Endothelial cell of umbilical vein (primary cell): ENCODE results near the gene UBASH3B. TPM values are rescaled to one million over a fixed set of nuclear protein-coding genes. Genes with fewer than 3 reads are reported as not detected.

Experiments used
- BruUV-seq: library from RNA; stranded (reverse); fragments of 400-500 nt; replicated peaks from 2 replicates; lab custom pipeline; 2021; lab: Mats Ljungman, UMichigan
- CTCF ChIA-PET: fragments of 300-600, 350-600 bp; sonication (Branson Sonifier 250); formaldehyde crosslinking; loops from one replicate; lab custom pipeline; 2021; ENCODE audit warnings: antibody characterized with exemption, inconsistent platforms; lab: Charles Lee
- POLR2A ChIA-PET: fragments of 300-600, 350-600 bp; sonication (Branson Sonifier 250); formaldehyde crosslinking; loops from one replicate; lab custom pipeline; 2021; ENCODE audit warnings: antibody characterized with exemption, inconsistent platforms; lab: Charles Lee
- DNase-seq: peaks from one replicate; pipeline ENCODE4 v3.0.0-alpha.2; 2011; ENCODE audit warnings: low read depth, low spot score
- FAIRE-seq: peaks from 2 replicates; lab custom pipeline; 2011; peaks lifted over from hg19 to GRCh38; lab: Jason Lieb, UNC
- H2AFZ ChIP-seq: 2 replicates; pipeline ENCODE4 v1.6.0; 2012; ENCODE audit warnings: low read depth, low read length, control low read depth, inconsistent platforms
- H3K27ac ChIP-seq: 2 replicates; pipeline ENCODE4 v1.5.1; 2011; ENCODE audit warnings: low read depth, mild to moderate bottlenecking, control low read depth, low read length, moderate library complexity; ENCODE audit not compliant: insufficient read depth
- H3K27me3 ChIP-seq, 2 experiments: 2 replicates each; pipeline versions ENCODE4 v1.6.0 to v1.6.1; 2011; ENCODE audit warnings: low read length in 2 of 2, mixed read lengths in 1 of 2; ENCODE audit not compliant: control insufficient read depth in 2 of 2, insufficient read depth in 2 of 2
- H3K36me3 ChIP-seq, 2 experiments: 2 replicates in 1 of 2; 3 replicates in 1 of 2; pipeline ENCODE4 v1.5.1; 2011; ENCODE audit warnings: low read length in 2 of 2, mild to moderate bottlenecking in 1 of 2, moderate library complexity in 1 of 2; ENCODE audit not compliant: control insufficient read depth in 2 of 2, insufficient read depth in 2 of 2; ENCODE audit errors: extremely low read depth in 1 of 2
- H3K4me1 ChIP-seq: 3 replicates; pipeline ENCODE4 v1.5.1; 2011; ENCODE audit warnings: mild to moderate bottlenecking, low read length; ENCODE audit not compliant: control insufficient read depth, insufficient read depth; ENCODE audit errors: extremely low read depth
- H3K4me2 ChIP-seq: 2 replicates; pipeline ENCODE4 v1.6.1; 2011; ENCODE audit warnings: low read length, control low read depth, mixed read lengths; ENCODE audit not compliant: insufficient read depth
- H3K4me3 ChIP-seq, 3 experiments: fragments of 200-600 bp in 1 of 3; sonication (generic), shearing (Covaris generic) in 1 of 3; replicated peaks in 1 of 3; 2 replicates each; pipeline ENCODE4 v1.5.1; 2011 to 2016; ENCODE audit warnings: control low read depth in 3 of 3, low read length in 3 of 3, mild to moderate bottlenecking in 2 of 3, inconsistent platforms in 1 of 3, low read depth in 1 of 3, moderate library complexity in 1 of 3; ENCODE audit not compliant: insufficient read depth in 1 of 3
- H3K79me2 ChIP-seq: 2 replicates; pipeline ENCODE4 v1.6.0; 2012; ENCODE audit warnings: low read length, inconsistent platforms; ENCODE audit not compliant: control insufficient read depth, insufficient read depth
- H3K9ac ChIP-seq: replicated peaks from 2 replicates; pipeline ENCODE3; 2011; ENCODE audit warnings: low read length, control low read depth; ENCODE audit not compliant: insufficient read depth; ENCODE audit errors: extremely low read depth
- H3K9me1 ChIP-seq: replicated peaks from 3 replicates; pipeline ENCODE4 v1.6.0; 2011; ENCODE audit warnings: mild to moderate bottlenecking, low read length; ENCODE audit not compliant: control insufficient read depth, insufficient read depth; ENCODE audit errors: extremely low read depth
- H3K9me3 ChIP-seq: replicated peaks from 2 replicates; pipeline ENCODE4 v1.5.1; 2012; ENCODE audit warnings: low read length, inconsistent platforms; ENCODE audit not compliant: control insufficient read depth, insufficient read depth
- H4K20me1 ChIP-seq: replicated peaks from 2 replicates; pipeline ENCODE3; 2011; ENCODE audit warnings: mild to moderate bottlenecking, low read length; ENCODE audit not compliant: control insufficient read depth, insufficient read depth; ENCODE audit errors: extremely low read depth
- EZH2 ChIP-seq: IDR thresholded peaks from 2 replicates; pipeline ENCODE4 v1.6.1; 2012; ENCODE audit warnings: borderline replicate concordance, low read depth, mild to moderate bottlenecking, moderate library complexity, low read length, inconsistent platforms; ENCODE audit not compliant: severe bottlenecking
- FOS ChIP-seq: IDR thresholded peaks from 2 replicates; pipeline ENCODE4 v1.6.1; 2011; ENCODE audit warnings: mild to moderate bottlenecking, low read length, moderate library complexity, borderline replicate concordance; ENCODE audit not compliant: insufficient read depth
- GATA2 ChIP-seq: IDR thresholded peaks from 2 replicates; pipeline ENCODE4 v1.7.0; 2011; ENCODE audit warnings: low read depth, mild to moderate bottlenecking, moderate library complexity, mixed read lengths, low read length; ENCODE audit not compliant: insufficient read length, insufficient read depth
- JUN ChIP-seq: IDR thresholded peaks from 2 replicates; pipeline ENCODE4 v1.6.1; 2011; ENCODE audit warnings: borderline replicate concordance, low read depth; ENCODE audit not compliant: insufficient read length, insufficient read depth
- MYC ChIP-seq: IDR thresholded peaks from one replicate; pipeline ENCODE4 v1.6.1; 2011; ENCODE audit warnings: mild to moderate bottlenecking, low read depth, low read length
- POLR2A ChIP-seq: IDR thresholded peaks from 2 replicates; pipeline ENCODE4 v1.6.1; 2012; ENCODE audit warnings: low read depth, mild to moderate bottlenecking, control low read depth, low read length
- POLR2AphosphoS5 ChIP-seq: IDR thresholded peaks from 2 replicates; pipeline ENCODE4 v1.6.1; 2012; ENCODE audit warnings: low read depth, mild to moderate bottlenecking, control low read depth, low read length, moderate library complexity; ENCODE audit not compliant: insufficient read depth
- dilution Hi-C: fragments of 300-500 bp; cut with MboI; formaldehyde crosslinking; loops from one replicate; pipeline ENCODE4 v1.15.0; 2019; ENCODE audit warnings: low sequenced_read_pairs; ENCODE audit not compliant: extremely low pct_ligation_motif_present
- intact Hi-C: fragments of 100-400 bp; cut with micrococcal nuclease; formaldehyde crosslinking; loops from one replicate; pipeline ENCODE4 v1.10.0; 2022
- polyA plus RNA-seq, 4 experiments: library from polyadenylated mRNA; depleted of rRNA in 3 of 4; stranded (reverse) in 3 of 4; unstranded in 1 of 4; fragments of >200 nt; gene quantifications; 2 replicates each; pipeline versions ENCODE4 v1.2.1 to v1.2.3, GENCODE V29; 2011 to 2012; ENCODE audit warnings: missing spikeins in 1 of 4
- total RNA-seq: library from RNA; stranded (reverse); gene quantifications from 2 replicates; pipeline ENCODE4 v1.2.3, GENCODE V29; 2021
- TF ChIP-seq, protein P1 (sequence below), 2 donors: IDR thresholded peaks; 1 replicate in 1 of 2; 2 replicates in 1 of 2; pipeline ENCODE4 v1.5.1; 2011; ENCODE audit warnings: low read length in 2 of 2, mild to moderate bottlenecking in 2 of 2, moderate library complexity in 2 of 2, control low read depth in 1 of 2, inconsistent platforms in 1 of 2, low read depth in 1 of 2; ENCODE audit not compliant: insufficient read depth in 1 of 2; ENCODE audit errors: extremely low read depth in 1 of 2
- TF ChIP-seq, protein P2 (sequence below): IDR thresholded peaks from 2 replicates; pipeline ENCODE4 v1.6.1; 2011; ENCODE audit not compliant: insufficient read depth, insufficient read length

UBASH3B gene
- total and polyA plus RNA-seq, 2 donors (not counting 3 experiments of a cell fraction or from before 2014, with no cell fraction given), result 23.7 to 38.1 TPM

DNA sequence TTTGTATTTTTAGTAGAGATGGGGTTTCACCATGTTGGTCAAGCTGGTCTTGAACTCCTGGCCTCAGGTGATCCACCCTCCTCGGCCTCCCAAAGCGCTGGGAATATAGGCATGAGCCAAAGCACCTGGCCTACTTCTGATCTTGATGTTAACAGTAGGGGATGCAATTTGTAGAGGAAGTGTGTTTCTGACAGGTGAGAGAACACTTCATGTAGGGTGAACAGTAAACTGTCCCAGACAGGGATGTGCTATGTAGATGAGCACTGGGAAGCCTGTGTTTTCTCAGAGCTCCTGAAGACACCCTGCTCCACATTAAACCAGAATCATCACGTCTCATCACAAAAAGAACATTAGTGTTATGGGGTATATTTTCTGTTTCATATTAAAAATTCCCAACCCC lies 45.1 kb downstream of the UBASH3B start:
- H3K27me3 ChIP-seq, result no peaks in the 10 kb centered on the region
- DNase-seq (no peak), FAIRE-seq (no peak)
- CTCF ChIA-PET, result interaction anchor here (1.1 to 1.3 kb wide), 3 partner anchors 11 to 64 kb away, joined by 3 to 4 read pairs (median 3); no protein-coding TSS in a partner anchor
- H3K4me3 ChIP-seq, result no peak overlapping the region
- H3K9me1 ChIP-seq, result no peaks in the 10 kb centered on the region
- POLR2A ChIA-PET, result interaction anchor here (1.0 kb wide), 1 partner anchor 21 kb away, joined by 3 read pairs; no protein-coding TSS in a partner anchor
- H3K9ac ChIP-seq, result no peak overlapping the region
- peaks cover 2% of the 10 kb centered on the region for H3K79me2 ChIP-seq
- dilution Hi-C loops, result no loop called here
- H3K4me2 ChIP-seq, result no peak overlapping the region
- H3K36me3 ChIP-seq, result no peaks in the 10 kb centered on the region
- BruUV-seq, result no TSS peak
- H3K9me3 ChIP-seq, result no peaks in the 10 kb centered on the region
- intact Hi-C loops, result no loop called here
- TF ChIP-seq JUN (no peak), FOS (no peak), POLR2A (no peak), MYC (no peak), POLR2AphosphoS5 (no peak), EZH2 (no peak), GATA2 (no peak)
- TF ChIP-seq, protein P1, sequence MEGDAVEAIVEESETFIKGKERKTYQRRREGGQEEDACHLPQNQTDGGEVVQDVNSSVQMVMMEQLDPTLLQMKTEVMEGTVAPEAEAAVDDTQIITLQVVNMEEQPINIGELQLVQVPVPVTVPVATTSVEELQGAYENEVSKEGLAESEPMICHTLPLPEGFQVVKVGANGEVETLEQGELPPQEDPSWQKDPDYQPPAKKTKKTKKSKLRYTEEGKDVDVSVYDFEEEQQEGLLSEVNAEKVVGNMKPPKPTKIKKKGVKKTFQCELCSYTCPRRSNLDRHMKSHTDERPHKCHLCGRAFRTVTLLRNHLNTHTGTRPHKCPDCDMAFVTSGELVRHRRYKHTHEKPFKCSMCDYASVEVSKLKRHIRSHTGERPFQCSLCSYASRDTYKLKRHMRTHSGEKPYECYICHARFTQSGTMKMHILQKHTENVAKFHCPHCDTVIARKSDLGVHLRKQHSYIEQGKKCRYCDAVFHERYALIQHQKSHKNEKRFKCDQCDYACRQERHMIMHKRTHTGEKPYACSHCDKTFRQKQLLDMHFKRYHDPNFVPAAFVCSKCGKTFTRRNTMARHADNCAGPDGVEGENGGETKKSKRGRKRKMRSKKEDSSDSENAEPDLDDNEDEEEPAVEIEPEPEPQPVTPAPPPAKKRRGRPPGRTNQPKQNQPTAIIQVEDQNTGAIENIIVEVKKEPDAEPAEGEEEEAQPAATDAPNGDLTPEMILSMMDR (IDR thresholded peaks at IDR 0.05; ENCODE audit: extremely low read depth in 1 of 2, insufficient read depth in 1 of 2, low read depth in 1 of 2, low read length in 2 of 2), result no peak
- TF ChIP-seq, protein P2, sequence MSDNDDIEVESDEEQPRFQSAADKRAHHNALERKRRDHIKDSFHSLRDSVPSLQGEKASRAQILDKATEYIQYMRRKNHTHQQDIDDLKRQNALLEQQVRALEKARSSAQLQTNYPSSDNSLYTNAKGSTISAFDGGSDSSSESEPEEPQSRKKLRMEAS, result no peak
- H3K27ac ChIP-seq, result no peak overlapping the region
- no peaks in the 10 kb centered on the region for H4K20me1 ChIP-seq
- H3K4me1 ChIP-seq, result peaks cover 19% of the 10 kb centered on the region
- H2AFZ ChIP-seq, result no peak overlapping the region
